ENCODE measurements around the gene HSD17B12. TPM values are rescaled to one million over a fixed set of nuclear protein-coding genes. Genes with fewer than 3 reads are reported as not detected.

Gene HSD17B12
- total RNA-seq, 1 donor: 76.5 TPM

DNA sequence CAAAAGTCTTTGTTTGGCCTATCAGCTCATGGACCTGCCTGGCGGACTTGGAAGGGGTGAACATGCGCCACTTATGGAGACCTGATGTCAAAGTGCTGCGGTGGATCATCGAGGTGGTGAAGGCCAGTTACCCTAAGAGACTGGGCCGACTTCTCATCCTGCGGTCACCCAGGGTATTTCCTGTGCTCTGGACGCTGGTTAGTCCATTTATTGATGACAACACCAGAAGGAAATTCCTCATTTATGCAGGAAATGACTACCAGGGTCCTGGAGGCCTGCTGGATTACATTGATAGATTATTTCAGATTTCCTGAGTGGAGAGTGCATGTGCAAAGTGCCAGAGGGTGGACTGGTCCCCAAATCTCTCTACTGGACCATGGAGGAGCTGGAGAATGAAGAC lies 218.0 kb downstream of the HSD17B12 start:
- no peak overlapping the region for H3K4me3 ChIP-seq (ENCODE audit: low read depth, low read length)

DNA sequence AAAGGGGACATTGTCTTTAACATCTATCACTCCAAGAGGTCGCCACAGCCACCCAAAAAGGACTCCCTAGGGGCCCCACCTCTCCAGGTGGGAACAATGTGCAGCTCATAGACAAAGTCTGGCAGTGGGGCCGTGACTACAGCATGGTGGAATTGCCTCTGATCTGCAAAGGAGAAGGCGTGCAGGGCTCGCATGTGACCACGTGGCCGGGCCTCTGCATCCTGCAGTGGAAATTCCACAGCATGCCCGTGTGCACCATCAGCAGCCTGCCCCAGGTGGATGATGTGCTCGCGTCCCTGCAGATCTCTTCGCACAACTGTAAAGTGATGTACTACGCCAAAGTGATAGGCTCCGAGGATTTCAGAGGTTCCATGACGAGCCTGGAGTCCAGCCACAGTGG lies 218.6 kb downstream of the HSD17B12 start:
- H3K4me3 ChIP-seq (ENCODE audit: low read depth, low read length): no peak overlapping the region
- TF ChIP-seq, protein P1, sequence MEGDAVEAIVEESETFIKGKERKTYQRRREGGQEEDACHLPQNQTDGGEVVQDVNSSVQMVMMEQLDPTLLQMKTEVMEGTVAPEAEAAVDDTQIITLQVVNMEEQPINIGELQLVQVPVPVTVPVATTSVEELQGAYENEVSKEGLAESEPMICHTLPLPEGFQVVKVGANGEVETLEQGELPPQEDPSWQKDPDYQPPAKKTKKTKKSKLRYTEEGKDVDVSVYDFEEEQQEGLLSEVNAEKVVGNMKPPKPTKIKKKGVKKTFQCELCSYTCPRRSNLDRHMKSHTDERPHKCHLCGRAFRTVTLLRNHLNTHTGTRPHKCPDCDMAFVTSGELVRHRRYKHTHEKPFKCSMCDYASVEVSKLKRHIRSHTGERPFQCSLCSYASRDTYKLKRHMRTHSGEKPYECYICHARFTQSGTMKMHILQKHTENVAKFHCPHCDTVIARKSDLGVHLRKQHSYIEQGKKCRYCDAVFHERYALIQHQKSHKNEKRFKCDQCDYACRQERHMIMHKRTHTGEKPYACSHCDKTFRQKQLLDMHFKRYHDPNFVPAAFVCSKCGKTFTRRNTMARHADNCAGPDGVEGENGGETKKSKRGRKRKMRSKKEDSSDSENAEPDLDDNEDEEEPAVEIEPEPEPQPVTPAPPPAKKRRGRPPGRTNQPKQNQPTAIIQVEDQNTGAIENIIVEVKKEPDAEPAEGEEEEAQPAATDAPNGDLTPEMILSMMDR (IDR thresholded peaks at IDR 0.05; ENCODE audit: insufficient read depth, low read length): no peak
- no peak for DNase-seq (ENCODE audit: low read depth)

More for the DNA sequence above, 218.0 kb downstream of the HSD17B12 start:
- no peak for DNase-seq (ENCODE audit: low read depth)
- TF ChIP-seq, protein P1 (IDR thresholded peaks at IDR 0.05; ENCODE audit: insufficient read depth, low read length): no peak

DNA sequence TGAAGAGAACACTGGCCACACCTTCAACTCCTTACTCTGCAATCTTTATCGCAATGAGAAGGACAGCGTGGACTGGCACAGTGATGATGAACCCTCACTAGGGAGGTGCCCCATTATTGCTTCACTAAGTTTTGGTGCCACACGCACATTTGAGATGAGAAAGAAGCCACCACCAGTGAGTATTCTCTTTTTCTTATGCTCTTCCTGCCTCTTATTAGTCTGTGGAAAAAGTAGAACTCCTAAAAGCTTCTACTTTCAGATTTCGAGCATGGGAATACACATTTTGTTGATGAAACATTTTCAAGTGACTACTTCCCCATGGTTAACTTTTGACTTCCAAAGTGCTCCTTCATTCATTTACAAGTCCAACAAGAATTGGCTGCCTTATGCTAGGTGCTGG lies 221.0 kb downstream of the HSD17B12 start:
- H3K4me3 ChIP-seq (ENCODE audit: low read depth, low read length): no peak overlapping the region
- TF ChIP-seq, protein P1 (IDR thresholded peaks at IDR 0.05; ENCODE audit: insufficient read depth, low read length): no peak
- DNase-seq (ENCODE audit: low read depth): no peak

DNA sequence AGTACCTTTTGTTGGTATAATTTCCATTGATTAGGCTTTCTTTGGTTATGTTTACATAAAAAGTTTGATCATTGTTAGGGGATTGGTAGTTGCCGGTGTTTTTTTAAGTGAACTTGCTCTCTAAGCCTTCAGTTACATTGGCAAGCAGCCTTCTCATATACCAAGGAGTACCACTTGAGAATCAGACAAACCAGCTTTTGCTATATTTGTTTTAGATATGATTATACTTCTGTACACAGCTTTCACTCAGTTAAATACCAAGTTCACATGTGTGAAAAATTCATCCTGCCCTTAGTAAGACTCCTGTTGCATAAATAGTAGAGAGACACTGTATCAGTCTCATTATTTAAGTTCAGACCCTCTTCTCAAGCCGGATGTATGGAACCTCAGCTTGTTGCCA lies 222.5 kb downstream of the HSD17B12 start:
- DNase-seq (ENCODE audit: low read depth): no peak
- TF ChIP-seq, protein P1 (IDR thresholded peaks at IDR 0.05; ENCODE audit: insufficient read depth, low read length): no peak
- H3K4me3 ChIP-seq (ENCODE audit: low read depth, low read length): no peak overlapping the region

DNA sequence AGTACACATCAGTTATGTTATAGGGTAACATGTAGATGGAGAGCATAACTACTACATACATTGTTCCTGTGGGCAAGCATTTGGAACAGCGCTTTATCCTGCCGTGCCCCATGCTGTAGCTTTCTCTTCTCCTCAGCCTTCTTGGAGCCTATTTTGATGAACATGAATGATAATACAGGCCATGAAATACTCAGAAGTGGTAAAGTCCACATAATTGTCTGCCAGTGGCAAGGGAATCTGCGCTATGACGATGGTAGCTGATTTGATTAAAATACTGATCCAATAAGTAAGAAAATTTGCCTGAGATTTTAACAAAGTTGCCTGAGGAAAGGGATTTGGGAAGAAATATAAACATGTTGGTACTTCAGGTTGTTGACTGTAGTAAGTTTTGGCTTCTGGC lies 223.4 kb downstream of the HSD17B12 start:
- TF ChIP-seq, protein P1 (IDR thresholded peaks at IDR 0.05; ENCODE audit: insufficient read depth, low read length): no peak
- H3K4me3 ChIP-seq (ENCODE audit: low read depth, low read length): no peak overlapping the region
- DNase-seq (ENCODE audit: low read depth): no peak

DNA sequence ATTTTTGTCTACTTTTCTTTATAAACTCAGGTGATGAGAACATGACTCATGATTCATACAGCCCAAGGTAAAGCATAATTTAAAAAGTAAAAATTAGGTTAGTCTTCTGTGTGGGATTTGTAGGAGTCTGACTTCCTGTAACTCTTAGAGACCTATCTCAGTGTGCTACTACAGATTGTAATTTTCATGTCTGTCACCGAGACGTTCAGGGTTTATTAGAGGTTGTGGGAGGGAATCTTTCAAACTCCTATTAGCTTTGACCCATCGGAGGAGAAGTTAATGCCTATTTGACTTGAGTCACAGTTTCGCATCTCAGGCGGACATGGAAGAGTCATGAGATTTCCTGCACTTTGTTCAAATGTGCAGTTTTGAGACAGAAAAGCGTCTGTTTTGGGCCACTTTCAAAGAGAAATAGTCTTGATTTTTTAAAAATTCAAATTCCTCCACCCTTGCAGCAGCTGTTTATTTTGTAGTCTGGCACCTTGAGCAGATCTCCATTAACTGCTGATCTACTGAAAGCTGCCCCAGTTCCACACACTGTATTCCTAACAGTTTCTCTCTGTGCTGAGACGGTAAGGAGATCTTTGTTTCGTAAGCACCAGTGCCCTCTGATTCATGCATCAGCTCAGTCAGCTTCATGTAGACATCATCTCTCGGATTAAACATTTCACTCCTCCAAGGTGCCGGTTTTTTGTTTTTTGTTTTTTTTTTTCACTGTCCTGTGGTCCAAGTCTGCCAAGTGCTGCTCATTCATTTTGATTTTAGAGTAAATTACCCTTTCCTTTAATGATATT lies 224.4 kb downstream of the HSD17B12 start:
- peak; percentile 70 for DNase-seq (ENCODE audit: low read depth)
- TF ChIP-seq, protein P1 (IDR thresholded peaks at IDR 0.05; ENCODE audit: insufficient read depth, low read length): no peak
- H3K4me3 ChIP-seq (ENCODE audit: low read depth, low read length): no peak overlapping the region

All from fibroblast of the aortic adventitia (primary cell).